Dermis blood vessel endothelial cell (primary cell): ENCODE results near the gene CAMTA1. TPM values are rescaled to one million over a fixed set of nuclear protein-coding genes. Genes with fewer than 3 reads are reported as not detected.

ENCODE experiments used
- DNase-seq: peaks from one replicate; pipeline ENCODE4 v3.0.0; 2010
- total RNA-seq: library from RNA; depleted of rRNA; stranded (reverse); fragments of >200 nt; gene quantifications from 2 replicates; pipeline ENCODE4 v1.2.3, GENCODE V29; 2014

The CAMTA1 gene
- total RNA-seq, 1 donor from 2014 or later: 58.4 TPM

DNA sequence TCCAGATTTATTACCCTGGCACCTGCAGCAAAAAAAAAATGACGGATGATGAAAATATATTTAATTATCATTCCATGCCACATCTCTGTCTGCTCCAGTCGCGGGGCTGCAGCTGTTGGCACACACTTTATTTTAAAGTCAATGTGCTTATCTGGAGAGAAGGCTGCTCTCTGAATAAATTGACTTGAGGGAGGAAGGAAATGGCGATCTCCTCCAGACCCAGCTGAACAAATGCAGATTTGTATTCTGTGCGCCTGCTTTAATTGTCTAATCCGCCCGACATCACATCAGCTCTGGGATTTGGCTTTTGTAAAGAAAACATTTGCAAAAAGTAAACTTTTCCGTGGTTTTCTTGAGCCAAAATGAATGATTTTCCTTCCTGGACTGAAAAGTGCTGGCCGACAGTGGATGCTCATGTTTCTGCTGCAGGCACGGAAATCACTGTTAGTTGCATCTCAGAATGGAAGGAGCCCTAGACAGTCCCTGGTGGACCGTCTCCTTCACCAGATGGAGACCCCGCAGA lies 150.2 kb downstream of the CAMTA1 start:
- DNase-seq: peak; percentile 95

DNA sequence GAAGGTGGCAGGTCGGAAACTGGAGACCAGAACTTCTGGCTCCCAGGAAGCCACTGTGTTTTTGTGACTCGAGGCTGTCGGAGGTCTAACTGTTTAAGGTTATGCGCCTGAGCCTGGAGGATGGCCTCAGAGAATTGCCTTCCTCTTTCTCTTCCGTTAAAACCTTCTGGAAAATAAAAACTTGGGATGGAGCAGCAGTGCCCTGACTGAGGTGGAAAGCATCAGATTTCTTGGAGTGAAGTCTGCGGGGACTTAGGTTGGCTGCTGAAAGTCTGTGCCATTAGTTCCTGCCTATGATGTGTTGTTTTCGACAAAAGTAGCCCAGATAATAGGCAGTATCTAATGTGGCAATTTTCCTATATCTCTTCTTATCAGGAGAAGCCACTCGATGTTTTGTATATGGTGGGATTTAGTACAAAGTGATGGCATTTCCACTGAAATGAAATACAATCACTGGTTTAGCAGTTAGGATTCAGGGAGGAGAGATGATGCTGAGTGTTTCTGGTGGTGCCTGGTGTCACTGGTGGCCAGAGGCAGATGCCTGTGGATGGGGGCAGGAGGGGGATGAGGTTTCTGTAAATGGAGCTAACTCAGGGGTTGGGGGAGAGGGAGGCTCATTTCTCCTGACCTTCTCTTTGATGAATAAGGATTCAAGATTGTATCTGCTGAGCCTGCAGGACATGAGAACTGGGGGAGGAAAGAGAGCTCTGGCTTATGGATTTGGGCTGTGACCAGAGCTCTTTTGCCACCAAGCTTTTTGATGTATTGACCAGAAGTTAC lies 150.8 kb downstream of the CAMTA1 start:
- peak; percentile 44 for DNase-seq

DNA sequence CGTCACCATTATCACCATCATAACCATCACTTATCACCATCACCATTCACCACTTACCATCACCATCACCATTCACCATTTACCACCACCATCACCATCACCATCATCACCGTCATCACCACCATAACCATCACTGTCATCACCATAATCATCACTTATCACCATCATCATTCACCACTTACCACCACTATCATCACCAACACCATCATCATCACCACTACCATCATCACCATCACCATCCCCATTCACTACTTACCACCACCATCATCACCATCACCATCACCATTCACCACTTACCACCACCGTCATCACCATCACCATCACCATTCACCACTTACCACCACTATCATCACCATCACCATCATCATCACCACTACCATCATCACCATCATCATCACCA lies 151.8 kb downstream of the CAMTA1 start:
- DNase-seq: no peak

DNA sequence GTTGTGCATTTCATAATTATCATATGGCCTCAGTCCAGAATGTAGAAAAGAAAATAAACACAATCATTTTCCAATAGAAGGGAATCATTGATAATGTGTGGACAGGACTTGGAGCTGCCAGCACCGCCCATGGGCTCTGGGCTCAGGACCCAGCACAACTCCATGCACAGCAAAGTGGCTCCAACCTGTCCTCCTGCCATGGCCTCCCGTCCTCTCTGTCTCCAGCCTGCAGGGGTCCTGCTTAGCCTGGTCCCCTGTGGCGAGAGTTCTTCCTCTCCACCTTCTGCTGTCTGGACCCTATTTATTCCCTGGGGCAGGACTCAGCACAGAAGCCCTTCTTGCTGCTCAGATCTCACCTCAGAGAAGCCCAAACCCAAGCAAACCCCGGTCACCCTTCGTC lies 154.1 kb downstream of the CAMTA1 start:
- no peak for DNase-seq

DNA sequence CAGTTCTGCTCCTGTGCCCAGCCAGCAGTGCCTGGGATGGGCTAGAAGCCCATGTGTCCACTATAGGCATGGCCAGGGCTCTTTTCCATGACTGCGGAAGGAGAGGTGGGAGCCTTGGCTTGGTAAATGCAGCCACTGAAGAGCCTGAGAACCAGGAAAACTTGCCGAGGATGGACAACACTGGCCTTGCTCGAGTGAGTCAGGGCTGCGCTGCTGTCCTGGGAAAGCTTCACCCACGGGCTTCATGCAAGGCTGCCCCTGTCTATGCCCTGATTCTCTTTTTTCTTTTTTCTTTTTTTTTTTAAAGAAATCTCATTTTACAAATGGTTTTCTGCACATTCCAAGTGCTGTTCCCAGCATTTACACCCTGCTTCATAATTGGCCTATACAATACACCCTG lies 156.5 kb downstream of the CAMTA1 start:
- no peak for DNase-seq

DNA sequence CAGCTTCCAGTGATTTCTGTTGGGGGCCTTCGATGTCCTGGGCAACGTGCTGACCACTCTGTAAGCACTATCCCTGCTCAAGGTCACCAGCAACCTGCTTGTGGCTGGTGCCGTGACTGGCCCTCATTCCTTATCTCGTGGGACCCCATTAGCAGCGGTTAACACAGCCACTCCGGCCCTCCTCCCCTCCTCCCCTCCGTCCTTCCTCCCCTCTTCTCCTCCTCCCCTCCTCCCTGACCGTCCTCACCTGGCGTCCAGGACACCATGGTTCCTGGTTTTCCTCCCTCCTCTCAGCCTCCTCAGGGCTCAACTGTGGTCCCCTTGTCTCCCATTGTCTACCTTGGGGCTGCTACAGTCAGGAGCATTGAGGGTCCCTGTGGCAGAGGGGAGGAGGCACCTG lies 157.7 kb downstream of the CAMTA1 start:
- no peak for DNase-seq

DNA sequence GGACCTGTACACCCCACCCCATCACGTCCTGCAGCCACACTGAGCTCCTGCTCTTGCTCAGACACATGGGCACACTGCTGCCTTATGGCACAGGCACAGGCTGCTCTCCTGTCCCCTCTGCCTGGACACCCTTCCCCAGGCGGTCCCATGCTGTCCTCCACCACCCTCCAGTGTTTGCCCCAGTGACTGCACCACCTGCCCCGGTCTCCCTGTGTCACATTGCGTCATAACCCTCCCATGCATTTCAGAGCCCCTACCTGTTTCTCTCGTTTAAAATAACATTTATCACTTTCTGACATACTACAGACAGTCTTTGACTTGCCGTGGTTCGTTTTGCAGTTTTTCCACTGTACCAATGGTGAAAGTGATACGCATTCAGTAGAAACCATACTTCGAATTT lies 159.2 kb downstream of the CAMTA1 start:
- DNase-seq: no peak

DNA sequence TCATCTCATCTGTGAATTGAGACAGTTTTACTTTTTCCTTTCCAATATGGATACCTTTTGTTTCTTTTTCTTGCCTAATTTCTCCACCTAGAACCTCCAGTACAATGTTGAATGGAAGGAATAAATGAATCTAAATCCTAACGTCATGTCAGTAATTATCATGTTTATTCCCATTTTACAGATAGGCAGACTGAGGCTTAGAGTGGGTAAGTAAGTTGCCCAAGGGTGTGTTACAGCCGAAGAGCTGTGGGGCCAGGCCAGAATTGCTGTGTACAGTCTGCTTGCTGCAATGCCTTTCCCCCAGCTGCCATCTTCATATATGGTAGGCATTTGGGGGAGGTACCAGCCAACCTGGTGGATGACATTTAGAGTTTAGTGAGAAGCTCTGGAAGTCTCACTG lies 162.7 kb downstream of the CAMTA1 start:
- DNase-seq: no peak

DNA sequence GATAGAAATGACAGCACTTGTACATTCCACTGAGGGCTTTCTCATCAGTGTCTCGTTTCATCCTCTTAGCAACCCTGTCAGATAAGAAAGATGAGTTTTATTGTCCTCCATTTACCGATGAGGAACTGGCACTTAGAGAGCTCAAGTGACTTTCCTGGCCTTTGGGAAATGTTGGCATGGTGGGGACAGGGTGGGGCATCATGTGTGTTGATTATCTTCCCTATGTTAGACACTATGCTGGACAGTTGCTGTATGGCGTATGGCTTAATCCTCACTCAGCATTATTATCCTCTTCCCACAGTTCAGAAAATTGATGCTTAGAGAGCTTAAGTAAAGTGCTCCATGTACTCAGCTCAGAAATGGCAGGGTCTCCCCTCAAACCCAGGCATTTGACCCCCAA lies 163.2 kb downstream of the CAMTA1 start:
- no peak for DNase-seq

DNA sequence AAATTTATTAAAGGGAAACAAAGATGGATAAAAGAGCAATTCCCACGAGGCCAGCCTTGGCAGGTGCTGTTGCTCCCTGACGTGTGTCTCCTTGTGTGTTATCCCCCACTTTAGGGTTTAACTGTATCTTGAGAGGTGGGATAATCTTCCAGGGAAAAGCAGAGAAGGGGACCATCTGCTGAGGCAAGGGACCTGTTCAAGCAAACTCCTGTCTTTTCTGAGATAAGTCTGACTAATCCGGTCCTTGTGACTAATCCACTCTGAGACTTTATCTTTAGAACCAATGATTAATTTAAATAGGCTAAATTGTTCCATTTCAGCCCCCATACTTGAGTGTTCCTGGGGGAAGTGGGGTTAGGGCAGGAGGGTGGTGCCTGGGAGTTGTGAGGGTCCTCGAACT lies 163.6 kb downstream of the CAMTA1 start:
- no peak for DNase-seq

DNA sequence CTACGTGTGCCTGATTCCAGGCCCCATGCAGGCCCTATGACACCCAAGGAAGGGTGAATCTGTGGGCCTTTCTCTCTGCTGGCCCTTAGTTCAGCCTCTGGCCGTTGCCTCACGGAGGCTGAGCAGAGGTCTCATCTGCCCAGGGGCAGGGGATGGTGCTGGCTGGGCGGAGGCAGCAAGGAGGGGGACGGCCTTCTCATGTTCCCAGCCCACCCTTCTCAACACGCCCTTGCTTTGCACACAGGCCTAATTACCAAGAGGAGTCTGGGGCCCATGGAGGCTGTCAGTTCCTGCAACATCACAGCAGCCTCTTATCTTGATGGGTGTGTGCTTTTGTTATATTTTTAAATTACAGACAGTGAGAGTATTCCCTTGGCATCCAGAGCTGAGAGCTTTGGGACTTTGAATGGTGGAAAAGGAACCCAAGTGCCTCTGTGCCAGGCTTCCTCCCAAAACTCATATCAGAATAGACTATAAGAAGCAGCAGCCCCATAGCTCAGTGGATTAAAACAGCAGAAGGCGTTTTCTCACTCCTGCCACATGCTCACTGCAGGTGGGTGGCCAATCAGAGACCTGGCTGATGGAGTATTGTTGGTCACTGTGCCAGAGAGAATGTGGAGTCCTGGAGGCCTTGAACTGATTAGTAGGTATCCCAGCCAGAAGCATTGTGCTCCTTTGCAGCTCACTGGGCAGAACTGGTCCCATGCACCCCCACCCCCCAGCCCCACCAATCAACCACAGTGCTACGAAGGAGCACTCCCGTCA lies 164.9 kb downstream of the CAMTA1 start:
- no peak for DNase-seq

DNA sequence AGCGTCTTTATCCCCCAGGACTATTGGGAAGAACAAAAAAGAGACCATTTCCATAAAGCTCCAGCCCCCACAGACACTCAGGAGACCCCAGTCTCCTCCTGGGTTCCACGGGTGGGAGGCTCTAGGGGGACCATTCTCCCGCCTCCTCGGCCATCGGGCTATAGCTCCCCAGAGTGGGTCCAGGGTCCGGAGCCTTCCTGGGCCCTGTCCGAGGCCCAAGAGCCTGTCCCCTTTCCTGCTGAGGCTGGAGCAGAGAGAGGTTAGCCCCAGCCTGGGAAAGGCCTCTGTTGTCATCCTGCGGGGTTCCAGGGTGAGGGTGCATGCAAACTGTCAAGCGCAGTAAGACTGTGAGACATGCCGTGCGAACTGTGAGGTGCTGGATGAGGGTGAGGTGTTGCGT lies 166.3 kb downstream of the CAMTA1 start:
- no peak for DNase-seq

DNA sequence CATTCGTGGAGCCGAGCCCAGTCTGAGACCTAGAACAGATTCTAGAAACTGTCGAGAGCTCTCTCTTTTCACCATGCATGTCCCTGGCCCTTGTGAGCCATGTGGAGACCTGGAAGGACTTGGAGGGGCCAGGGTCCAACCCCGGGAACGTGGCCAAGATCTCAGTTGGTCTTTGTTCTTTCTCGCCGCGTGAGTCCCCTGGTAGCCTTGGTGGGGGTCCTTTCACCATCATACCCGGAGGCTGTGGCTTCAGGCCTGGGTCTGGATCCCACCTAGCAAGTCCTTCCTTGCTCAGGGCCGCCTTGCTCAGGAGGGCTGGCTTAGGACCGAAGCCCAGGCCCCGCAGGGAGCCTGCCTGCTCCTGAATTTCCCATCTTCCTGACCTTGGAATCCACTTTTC lies 168.0 kb downstream of the CAMTA1 start:
- DNase-seq: no peak

DNA sequence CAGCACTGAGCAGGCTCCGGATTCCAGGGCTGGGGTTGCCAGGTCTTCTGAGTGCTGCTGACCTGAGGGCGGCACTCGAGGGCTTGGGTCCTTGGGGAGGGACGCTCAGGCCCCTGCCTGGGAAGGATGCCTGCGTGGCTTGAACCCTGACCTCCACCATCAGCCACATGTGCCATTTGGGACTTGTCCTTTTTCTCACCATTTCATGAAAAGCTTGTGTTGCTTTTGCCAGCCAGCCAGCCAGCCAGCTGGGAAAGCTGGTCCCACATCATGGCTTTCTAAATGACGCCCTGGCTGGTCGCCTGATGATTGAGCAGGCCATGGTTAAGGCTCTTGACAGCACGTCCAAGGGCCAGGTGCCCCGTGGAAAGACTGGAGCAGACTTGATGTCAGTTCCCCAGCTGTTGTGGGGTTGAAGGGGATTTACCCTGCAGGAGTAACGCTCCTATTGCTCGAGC lies 168.7 kb downstream of the CAMTA1 start:
- no peak for DNase-seq

DNA sequence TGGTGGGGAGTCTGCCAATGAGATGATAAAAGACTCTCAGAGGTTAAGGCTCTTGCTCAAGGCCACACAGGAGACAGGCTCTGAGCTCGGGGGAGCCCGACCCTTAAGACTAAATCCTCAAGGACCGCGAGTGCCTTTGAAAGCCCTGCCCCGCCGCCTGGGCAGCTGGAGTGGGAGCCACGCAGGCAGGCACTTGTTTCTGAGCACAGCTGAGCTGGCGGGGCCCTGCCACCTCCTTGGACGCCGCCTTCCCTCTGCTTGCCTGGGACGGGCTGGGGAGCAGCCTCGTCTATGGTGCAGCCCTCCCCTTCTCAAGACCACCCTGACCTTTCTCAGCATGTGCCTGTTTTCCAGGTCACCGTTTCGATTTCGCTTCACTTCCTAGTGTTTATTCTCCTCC lies 169.3 kb downstream of the CAMTA1 start:
- no peak for DNase-seq

DNA sequence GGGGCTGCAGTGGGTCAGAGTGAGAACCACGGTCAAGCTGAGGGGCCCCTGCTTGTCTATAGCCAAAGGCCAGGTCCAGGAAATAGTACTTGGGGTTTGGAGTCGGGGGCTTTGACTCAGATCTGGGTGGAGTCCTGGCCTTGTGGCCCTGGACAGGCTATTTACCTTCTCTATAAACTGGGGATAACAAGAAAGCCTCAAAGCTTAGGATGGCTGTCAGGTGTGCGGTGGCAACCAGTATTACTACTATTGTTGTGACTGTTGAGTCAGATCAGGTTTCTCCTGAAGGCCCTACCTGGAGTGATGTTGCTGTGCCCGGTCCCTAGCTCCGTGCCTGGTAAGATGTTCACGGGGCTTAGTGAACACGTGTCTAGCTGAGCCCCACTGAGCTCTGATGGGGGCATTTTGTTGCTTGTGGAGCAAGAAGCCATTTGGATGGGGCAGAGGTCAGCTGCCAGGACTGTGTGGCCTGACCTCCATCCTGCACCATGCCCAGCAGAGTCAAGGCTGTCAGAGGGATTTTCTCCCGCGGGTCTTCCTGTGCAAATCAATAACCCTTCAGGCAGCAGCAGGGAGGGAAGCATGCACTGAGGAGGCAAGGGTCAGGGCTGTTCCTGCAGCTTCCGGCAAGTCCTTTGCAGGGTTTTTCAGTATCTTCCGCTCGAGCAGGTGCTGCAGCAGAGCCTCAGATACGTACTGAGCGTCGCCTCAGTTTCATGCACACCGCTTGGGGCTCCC lies 170.3 kb downstream of the CAMTA1 start:
- DNase-seq: no peak

DNA sequence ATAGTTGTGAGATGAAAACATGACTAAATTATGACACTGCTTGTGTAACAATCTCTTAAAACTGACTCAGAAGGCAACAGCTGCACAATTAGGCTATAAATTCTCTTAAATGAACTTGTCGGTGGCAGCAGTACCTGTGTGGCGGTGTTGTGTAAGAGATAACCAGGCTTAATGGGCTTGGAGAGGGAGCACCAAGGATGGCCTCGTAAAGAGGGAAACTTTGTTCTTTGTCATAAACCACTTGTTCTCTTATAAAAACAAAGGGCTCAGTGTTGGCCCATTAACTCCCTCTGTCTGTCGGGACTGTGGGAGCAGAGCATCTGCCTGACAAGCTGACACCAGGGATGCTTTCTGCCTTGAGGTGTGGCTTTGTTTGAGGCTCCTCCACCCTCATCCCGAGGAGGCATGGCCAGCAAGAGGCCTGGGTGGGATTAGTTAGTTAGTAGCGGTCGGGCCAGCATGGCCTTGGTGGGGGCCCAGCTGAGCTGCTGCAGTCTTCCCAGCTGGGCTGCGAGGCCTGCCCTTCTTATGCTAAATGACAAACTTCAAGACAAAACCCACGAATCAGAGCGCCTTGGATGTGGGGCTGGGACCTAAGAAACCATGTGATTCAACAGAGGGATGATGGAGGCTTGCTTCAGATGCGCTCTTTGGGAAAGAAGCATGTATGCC lies 171.4 kb downstream of the CAMTA1 start:
- no peak for DNase-seq

DNA sequence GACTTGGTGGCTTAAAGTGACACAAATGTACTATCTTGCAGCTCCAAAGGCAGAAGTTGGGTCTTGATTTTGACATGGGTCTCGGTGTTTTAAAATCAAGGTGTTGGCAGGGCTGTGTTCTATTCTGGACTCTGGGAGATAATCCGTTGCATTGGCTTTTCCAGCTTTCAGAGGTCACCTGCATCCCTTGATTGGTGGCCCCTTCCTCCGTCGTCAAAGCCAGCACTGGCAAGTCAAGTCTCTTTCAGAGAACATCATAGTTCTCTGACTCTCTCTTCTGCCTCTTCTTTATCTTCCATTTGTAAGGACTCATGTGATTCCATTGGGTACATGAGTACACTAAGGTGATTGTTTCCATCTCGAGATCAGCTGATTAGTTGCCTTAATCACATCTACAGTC lies 172.1 kb downstream of the CAMTA1 start:
- DNase-seq: no peak

DNA sequence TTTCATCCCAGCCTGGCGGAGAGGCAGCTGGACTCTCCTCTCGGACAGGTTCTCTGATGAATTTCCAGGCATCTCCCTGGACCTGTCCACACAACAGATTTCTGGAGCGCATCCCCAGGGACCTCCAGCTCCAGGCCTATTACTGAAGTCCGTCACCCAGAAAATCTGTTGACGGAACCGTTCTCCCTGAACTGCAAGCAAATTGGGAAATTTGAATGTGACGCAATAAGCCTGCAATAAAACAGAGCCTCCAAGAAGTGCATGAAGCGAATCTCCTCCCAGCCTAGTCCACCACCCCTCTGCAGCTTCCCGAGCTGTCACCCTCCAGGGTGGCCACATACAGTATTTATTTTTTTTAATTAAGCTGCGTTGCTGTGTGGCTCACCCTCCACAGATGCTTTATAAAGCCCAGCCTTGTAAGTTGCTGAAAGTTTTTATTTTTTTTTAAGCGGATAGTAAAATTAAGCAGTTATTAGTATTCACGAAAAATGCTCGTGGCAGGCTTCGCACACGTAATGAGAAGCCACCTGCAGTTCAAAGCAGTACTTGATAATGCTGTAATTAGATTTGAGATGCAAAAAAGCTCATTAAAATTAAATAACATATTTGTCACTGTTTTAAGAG lies 173.3 kb downstream of the CAMTA1 start:
- DNase-seq: no peak

DNA sequence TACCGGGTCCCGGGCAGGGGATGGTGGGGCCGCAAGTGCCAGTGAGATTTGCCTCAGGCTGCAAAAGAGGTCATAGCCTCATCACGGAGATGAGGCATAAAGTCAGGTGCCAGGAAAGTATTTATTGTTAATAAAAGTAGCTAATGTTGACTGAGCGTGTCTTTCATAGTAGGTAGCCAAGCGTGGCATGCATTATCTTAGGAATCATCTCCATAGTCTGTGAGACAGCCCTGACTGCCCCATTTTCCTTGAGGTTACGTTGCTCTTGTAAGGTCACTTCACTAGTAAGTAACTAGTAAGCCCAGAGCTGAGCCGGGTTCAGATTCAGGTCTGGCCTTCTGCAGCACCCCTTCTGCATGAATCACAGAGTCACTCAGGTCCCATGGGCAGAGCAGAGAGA lies 174.2 kb downstream of the CAMTA1 start:
- DNase-seq: no peak

DNA sequence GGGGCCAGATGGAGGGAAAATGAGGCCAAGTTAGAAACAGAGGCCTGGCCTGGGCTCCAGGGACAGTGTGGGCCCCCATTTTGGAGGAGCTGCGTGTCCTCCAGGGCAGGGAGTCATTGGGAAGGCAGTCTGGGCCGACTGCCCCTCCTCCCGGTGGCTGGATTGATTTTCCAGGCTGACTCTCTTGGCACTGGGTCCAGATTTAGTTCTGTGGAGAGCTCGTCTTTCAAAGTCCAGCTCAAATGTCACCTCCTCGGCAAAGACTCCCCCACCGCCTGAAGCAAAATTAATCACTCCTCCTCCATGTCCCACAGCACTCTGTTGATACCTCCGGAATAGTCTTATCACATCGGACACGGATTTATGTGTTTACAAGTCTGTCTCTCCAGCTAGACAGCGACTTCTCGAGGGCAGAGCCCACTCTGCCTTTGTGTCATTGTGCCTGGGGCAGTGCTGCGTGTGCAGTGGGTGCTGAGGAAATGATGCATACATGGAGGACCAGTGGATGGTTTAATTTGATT lies 175.1 kb downstream of the CAMTA1 start:
- DNase-seq: no peak

DNA sequence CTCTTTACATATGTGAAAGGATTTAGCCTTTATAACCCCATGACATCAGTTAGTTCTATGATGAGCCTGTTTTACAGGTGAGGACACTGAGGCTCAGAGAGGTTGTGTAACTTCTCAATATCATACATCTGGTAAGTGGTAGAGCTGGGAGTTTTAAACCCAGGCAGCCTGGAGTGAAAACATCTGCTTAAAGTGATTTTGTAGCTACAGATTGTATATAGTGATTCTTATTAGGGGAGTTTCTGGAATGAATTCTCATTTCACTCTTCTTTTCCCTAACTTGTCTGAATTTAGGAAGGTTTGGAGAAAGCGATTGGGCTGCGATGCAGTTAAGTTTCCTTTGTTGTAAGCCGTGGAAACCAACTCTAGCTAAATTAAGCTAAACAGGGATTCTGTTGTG lies 175.6 kb downstream of the CAMTA1 start:
- DNase-seq: no peak
